HG03354 (cell line): ENCODE measurements around the gene LMO7.
"Not testable (repeated sequence)": the region's sequence is repeated elsewhere in the genome, so short reads cannot be mapped to it uniquely, and the experiment has no call there.

Experiments used
- ATAC-seq: cut with Tn5 transposase; IDR thresholded peaks from one replicate; pipeline ENCODE4 v1.9.1; 2021; ENCODE audit warnings: mild to moderate bottlenecking; ENCODE audit not compliant: unreplicated experiment, poor library complexity, severe bottlenecking

The LMO7 gene

DNA sequence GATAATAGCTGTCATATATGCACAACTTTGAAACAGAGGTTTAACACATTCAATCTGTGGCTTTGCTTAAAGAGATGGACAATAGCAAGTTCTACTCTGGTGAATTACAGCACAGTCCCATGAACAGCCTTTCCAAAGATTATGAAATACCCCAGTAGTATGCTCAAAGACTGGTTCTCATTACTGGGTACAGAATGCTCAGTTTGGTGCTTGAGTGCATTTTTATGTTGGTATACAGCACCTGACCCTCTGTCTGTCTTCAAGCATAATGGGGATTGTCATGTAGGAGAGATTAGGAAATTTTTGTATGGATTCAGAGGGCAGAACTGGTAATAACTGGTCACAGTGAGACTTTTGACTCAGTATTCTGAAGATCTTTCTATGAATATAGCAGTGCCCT lies 7.6 kb downstream of the LMO7 start:
- no peak for ATAC-seq

DNA sequence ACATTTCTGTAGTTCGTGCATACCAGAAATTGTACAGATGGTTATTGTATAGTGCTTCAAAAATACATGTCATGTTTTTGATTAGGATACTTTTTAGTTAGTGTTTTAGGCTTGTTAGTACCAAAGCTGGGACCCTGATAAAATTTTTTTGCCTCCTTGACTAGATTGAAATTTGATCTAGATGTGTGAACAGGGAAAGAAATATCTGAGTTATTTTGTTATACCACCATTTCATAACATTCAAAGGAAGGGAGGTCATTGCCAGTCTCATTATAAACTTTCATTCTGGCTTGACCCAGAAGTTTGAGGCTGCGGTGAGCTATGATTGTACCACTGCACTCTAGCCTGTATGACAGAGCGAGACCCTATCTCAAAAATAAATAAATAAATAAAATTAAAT lies 9.0 kb downstream of the LMO7 start:
- ATAC-seq: no peak

DNA sequence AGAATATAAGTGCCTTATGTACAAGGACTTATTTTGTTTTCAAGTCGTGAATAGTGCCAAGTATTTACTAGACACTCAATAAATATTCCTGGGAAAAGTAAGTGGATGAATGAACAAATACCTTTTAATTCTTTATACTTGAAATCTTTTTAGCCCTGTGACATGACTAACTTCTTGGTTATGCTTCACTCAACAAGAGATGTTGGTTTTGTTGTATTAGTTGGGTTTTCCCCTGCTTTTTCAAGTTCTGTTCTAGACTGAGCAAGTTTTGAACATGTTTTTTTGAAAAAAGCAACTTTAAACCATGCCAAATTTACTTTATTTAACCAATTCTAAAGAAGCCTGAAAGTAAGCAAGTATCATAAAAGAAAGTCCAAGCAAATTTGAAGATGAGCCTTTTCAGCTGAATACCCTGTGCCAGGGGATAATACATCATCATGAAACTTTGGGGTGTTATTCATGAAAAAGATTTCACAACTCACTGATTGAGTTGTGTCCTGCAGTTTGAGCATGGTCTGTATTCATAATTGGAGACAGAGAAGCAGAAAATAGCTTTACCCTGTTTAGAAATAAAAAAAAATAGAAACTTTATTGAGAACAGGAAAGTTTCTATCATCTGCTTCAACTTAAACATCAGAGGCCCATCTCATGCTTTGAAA lies 11.1 kb downstream of the LMO7 start:
- ATAC-seq: peak; percentile 81

DNA sequence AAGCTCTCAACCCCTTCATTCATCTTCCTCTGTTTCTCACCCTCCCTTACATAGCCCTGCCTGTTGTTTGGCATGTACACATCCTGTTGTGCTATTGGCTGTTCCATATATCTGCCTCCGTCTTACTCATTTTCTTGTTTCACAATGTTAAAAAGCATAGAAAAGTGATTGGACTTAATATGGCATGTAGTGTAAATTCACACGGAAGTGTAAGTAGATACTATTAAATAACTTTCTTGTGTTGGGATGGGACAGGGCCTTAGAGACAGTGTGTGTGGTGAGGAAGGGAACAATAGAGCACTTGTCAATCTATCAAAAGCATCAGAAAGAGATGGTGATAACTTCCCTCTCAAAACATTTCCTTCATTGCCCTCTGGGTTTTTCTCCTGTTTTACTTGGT lies 12.3 kb downstream of the LMO7 start:
- ATAC-seq: no peak

DNA sequence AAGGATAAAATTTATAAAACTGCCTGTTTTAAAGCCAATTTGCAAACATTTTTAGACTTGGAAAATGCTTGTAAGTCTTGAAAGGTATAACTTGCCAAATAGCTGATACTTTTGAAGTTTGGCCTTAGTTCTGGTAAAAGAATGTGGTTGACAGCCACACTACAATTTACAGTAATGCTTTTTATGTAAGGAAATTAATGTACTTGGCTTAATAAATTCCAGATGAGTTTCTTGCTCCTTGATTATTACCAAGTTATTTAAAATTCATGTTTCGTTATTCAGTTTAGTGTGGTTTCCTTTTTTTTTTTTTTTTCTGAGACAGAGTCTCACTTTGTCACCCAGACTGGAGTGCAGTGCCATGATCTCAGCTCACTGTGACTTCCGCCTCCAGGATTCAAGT lies 14.9 kb downstream of the LMO7 start:
- ATAC-seq: no peak

DNA sequence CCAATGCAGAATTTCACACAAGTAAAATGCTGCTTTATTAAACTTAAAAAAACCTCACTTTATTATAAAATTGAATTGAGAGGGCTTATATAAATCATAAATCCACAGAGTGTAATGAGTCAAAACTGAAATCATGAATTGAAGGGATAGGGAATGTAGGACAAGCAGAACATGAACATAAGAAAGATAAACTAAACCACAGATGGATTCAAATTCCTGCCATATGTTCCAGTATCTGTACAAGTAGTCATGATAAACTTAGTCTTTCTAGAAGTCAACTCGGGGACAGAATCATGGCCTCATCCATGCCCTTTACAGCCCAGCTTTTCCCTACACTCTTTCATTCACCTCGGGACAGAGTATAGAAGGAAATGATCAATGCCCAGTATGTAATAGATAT lies 16.6 kb downstream of the LMO7 start:
- ATAC-seq: no peak

DNA sequence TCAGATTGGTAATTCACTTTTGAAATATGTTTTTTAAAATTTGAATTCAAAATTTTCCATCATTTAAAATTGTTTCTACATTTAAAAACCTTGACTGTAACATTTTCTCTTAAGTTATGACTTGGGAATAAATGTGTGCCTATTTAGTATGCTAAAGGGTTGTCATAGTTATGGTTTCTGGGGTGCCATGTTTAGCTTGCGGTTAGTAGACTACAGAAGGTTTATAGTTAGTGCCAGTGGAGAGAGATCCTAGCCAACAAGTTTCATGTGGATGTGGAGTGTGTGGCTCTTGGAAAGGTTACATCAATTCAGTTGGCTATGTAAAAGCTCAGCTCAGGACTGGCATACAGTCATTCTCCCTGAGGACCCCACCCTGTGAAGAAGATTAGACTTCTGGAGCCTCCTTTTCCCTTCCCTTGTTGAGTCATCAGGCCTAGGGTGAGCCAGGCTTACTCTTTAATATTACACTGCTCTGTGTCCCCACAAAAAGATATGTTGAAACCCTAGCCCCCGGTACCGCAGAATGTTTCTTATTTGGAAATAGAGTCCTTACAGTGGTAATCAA lies 20.4 kb downstream of the LMO7 start:
- no peak for ATAC-seq

DNA sequence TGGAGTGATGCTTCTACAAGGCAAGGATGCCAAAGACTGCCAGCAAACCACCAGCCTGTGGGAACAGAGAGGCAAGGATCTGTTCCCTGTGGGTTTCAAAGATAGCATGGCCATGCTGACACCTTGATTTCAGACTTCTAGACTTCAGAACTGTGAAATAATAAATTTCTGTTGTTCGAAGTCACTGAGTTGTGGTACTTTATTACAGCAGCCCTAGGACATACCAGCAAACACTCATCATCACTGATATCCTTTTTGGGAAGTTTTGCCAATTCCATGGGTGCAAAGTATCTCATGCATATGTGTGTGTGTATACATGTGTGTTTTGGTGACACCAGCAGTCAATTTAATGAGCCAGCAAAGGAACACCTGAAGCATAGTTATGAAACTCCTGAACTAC lies 21.0 kb downstream of the LMO7 start:
- ATAC-seq: no peak

DNA sequence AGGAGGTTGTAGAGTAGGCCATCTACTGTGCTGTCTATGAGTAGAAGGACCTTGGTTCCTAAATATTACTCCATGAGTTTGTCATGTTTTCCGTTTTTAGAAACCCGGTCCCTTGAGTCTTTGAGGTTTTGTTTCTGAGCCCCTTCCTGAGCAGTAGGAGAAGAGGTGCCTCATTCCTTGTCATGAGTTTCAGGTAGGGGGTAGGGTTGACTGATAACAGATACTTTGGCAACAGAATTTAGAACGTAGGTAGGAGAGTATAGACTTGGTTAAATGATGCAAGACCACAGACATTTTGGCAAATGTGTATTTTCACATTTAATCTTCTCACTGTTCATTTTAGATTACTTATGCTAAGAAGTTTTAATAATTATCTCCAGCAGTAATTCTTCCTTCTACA lies 24.6 kb downstream of the LMO7 start:
- no peak for ATAC-seq

DNA sequence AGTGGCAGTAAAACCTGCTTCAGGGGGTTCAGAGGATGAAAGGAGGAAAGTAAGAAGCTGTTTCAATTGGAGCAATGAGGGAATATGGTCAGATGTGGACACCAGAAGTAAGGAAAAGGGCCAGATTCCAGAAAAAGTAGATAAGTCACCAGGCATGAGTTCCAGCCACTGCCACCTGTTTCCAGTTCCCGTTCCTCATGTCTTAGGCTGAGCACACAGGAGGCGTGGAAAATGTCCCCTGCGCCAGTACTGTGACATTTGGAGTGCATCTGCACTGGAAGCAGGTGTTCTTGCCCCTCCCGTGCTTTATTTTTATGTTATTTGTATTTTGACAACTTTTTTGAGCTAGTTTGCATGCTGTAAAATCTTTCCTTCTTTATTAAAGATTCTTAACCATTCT lies 25.3 kb downstream of the LMO7 start:
- ATAC-seq: no peak

DNA sequence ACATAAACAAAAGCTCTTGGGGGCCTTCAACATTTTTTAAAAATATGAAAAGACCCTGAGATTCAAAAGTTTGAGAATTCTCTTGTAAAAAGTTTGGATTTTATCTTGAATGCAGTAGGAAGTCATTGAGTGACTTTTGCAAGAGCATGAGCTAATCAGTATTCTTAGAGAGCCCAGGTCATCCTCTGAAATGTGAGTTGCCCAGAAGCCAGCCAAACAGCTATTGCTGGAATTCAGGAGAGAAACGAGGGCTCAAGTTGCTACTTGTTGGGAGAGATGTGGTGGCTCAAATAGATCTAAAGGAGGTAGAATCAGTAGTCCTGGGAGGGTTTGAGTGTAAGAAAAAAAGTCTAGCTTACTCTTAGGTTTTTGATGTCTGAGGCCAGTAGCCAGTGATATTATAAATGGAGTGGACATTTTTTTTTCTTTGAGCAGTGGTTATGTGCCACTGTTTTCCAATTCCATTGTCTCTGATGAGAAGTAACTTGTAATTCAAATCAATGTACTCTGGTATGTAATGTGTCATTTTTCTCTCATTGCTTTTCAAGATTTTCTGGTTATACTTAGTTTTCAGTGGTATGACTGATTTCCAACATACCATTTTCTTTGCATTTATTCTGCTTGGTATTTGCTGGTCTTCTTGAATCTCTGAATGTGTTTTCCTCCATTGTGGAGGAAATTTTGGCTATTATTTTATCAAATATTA lies 30.7 kb downstream of the LMO7 start:
- ATAC-seq: no peak

DNA sequence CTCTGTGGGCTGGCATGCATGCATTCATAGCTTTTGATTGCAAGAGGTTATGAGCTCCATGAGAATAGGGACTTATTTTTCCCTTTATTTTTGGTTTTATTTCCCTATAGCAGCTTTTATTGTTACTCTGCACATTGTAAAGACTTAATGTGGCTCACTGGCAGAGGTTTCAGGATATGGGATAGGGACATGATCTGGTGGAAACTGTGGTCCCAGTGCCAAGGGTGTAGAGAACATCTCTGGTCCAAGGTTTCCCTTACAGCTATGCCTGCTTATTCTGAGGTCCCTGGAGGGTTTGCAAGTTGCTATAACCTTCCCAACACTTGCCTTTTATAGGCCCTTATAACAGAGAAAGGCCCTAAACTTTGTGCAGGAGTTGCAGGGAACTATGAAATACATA lies 33.6 kb downstream of the LMO7 start:
- ATAC-seq: no peak

DNA sequence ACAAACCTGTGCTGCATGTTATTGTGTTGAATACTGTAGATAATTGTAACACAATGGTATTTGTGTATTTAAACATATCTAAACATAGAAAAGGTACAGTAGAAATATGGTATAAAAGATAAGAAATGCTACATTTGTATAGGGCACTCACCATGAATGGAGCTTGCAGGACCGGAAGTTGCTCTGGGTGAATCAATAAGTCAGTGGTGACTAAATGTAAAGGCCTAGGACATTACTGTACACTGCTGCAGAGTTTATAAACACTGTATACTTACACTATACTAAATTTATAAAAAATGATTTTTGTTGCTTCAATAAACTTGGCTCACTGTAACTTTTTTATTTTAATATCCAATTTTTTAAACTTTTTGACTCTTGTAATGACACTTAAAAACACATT lies 34.4 kb downstream of the LMO7 start:
- ATAC-seq: no peak

DNA sequence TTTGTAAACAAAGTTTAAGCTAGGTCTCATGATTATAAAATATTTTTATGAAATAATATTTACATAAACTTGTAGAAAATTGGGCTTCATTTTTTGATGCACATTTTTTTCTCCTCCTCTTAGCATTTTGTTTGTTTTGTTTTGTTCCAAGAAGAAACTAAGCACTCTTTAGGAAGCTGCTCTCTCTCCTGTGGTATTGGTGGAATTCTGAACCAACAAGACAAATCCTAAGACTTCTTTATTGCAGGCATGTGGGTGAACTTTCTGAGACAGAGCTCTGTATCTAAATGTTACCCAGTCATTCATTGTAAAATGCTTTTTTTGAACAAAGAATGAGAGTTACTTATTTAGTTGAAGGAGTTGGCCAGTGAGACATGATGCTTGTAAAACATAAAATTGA lies 39.3 kb downstream of the LMO7 start:
- ATAC-seq: no peak

DNA sequence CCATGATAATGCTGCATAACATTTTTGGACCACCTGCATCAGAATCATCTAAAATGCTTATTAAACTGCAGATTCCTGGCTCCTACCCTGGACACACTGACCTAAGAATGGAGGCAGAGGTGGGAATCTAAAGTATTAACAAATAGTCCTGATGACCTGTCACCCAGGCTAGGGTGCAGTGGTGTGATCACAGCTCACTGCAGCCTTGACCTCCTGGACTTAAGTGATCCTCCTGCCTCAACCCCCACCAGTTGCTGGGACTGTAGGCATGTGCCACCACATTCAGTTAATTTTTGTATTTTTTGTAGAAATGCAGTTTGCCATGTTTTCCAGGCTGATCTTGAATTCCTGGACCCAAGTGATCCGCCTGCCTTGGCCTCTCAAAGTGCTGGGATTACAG lies 43.3 kb downstream of the LMO7 start:
- no peak for ATAC-seq

DNA sequence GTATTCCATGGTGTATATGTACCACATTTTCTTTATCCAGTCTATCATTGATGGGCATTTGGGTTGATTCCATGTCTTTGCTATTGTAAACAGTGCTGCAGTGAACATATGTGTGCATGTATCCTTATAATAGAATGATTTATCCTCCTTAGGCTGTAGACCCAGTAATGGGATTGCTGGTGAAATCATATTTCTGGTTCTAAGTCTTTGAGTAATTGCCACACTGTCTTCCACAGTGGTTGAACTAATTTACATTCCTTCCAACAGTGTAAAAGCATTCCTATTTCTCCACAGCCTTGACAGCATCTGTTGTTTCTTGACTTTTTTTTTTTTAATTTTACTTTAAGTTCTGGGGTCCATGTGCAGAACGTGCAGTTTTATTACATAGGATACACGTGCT lies 44.1 kb downstream of the LMO7 start:
- not testable (repeated sequence) for ATAC-seq

DNA sequence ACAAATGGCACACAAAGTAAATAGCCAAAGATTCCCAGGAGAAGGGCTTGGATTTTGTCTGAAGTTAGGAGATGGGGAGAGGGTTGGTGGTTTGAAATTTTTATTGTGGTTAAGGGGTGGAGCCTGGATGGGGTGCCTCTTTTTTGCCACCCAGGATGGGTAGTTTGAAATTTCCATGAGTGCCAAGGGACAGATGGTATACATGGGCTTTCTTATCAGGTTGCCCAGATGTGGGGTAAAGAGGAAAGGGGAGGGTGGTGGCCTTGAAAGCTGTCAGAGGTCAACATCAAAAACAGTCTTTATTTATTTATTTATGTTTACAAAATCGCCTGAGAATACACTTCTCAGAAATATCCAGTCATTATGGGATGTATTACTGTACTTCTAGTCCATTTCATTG lies 46.2 kb downstream of the LMO7 start:
- no peak for ATAC-seq

DNA sequence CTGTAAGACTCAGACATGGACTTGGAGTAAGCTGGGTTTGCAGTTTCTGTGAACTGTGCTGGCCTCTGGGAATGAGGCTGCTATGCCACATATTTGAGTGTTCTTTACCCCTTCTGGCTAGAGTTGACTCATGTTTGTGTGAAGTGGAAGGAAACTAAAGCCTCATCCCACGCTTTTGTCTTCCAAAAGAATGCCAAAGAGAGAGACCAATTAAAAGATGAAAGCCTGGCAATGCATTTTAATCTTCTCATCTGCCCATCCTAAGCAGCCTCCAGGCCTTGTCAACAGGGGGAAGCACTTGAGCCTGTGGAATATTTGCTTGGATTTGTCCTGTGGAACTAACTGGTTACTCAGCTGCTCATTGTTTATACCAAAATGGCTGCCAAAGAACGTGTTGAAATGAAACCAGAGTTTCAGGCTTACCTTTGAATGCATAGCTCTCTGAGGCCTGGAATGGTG lies 49.1 kb downstream of the LMO7 start:
- ATAC-seq: no peak

DNA sequence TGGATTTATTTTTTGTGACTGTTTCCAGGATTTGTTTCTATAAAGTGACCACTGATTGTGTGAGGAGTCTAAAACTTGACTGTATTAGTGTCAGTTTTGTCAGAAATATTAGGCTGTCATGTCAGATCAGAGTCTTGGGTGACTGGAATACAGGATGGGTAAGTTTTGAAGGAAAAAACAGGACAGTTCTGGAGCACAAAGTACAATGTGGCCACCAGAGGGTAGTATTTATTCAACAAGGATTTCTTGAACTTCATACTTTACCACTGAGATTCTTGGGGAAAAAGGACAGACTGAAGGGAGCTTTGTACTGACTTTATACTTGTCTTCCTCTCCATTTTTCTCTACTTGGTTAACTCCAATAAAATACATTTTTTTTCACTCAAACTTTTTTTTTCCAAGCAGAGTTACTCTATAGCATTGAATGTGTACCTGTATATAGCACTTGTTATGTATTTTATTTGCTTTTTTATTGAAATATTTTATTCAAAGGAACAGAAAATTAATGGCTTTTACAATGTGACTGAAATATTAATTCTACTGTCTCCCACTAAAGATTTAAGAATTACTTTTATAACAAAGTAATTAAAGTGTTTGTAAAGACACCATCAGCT lies 51.1 kb downstream of the LMO7 start:
- ATAC-seq: no peak

DNA sequence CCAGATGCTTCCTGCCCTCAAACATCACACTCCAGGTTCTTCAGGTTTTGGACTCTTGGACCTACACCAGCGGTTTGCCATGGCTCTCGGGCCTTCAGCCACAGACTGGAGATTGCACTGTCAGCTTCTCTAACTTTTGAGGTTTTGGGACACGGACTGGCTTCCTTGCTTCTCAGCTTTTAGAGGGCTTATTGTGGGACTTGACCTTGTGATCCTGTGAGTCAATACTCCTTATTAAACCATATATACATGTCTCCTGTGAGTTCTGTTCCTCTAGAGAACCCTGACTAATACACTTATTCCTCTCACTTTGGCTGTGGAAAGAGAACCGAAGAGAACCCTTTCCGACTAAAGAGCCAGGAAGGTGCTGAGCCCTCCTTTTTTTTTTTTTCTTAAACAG lies 53.6 kb downstream of the LMO7 start:
- no peak for ATAC-seq

DNA sequence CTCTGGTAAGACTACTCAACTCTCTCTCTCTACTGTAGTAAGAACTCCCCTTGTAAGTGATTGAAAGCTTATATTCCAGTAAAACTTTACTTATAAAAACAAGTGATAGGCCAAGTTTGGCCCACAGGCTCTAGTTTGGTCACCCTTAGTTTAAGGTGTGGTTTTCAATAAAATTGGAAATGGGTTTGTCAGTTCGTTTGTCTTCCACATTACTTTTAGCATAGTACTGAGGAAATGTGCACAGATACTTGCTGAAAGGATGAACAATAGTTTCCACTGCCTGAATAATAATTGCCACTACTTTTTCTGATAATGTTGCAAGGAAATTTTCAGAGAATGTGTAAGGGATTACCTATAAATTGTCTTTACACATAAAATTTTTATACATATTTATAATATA lies 54.5 kb downstream of the LMO7 start:
- no peak for ATAC-seq
